AG10803 (cell line): ENCODE results near the gene KRTAP4-9.
A peak's percentile ranks its signal among the peaks of the same experiment; 100 is the strongest.
"Not testable (repeated sequence)": the region's sequence is repeated elsewhere in the genome, so short reads cannot be mapped to it uniquely, and the experiment has no call there.

ENCODE experiments used
- DNase-seq: peaks from one replicate; pipeline ENCODE4 v3.0.0; 2010; ENCODE audit warnings: low read depth
- H3K4me3 ChIP-seq: 2 replicates; pipeline ENCODE4 v1.5.1; 2011; ENCODE audit warnings: mild to moderate bottlenecking, low read length, control low read depth
- CTCF ChIP-seq: conservative IDR thresholded peaks from 2 replicates; pipeline ENCODE4 v1.5.1; 2011; ENCODE audit warnings: mild to moderate bottlenecking, low read length, control low read depth, inconsistent platforms

The KRTAP4-9 gene

GRCh38 chr17:41103896-41104295, 1.3 kb upstream of the KRTAP4-9 start:
- DNase-seq: no peak
- no peak overlapping the region for H3K4me3 ChIP-seq
- no peak for TF ChIP-seq CTCF

GRCh38 chr17:41104386-41105038, 677 bp upstream of the KRTAP4-9 start:
- not testable (repeated sequence) for H3K4me3 ChIP-seq
- peak; percentile 63 for DNase-seq

GRCh38 chr17:41107941-41108450, 2.8 kb downstream of the KRTAP4-9 start:
- H3K4me3 ChIP-seq: peak overlapping the region; percentile 30
- no peak for TF ChIP-seq CTCF
- peak; percentile 34 for DNase-seq

- not testable (repeated sequence) for DNase-seq
These were observed 3.7 kb downstream of the KRTAP4-9 start for GRCh38 chr17:41108728-41109386.

GRCh38 chr17:41111151-41111885, 6.1 kb downstream of the KRTAP4-9 start:
- DNase-seq: no peak
- TF ChIP-seq CTCF: no peak
- H3K4me3 ChIP-seq: no peak overlapping the region

More at GRCh38 chr17:41108728-41109386, 3.7 kb downstream of the KRTAP4-9 start:
- peak overlapping the region; percentile 30 for H3K4me3 ChIP-seq

- no peak for DNase-seq
- no peak overlapping the region for H3K4me3 ChIP-seq
These were observed 11.1 kb downstream of the KRTAP4-9 start for GRCh38 chr17:41116297-41116696.

GRCh38 chr17:41117846-41118386, 12.7 kb downstream of the KRTAP4-9 start, which contains the start of gene KRTAP4-11:
TSS of gene KRTAP4-11 (minus strand) at chr17:41118373. CDS start at chr17:41118315, 58 bp downstream.
- H3K4me3 ChIP-seq, DNase-seq: not testable (repeated sequence)

More at GRCh38 chr17:41116297-41116696, 11.1 kb downstream of the KRTAP4-9 start:
- TF ChIP-seq CTCF: no peak

- H3K4me3 ChIP-seq: no peak overlapping the region
- DNase-seq: no peak
- no peak for TF ChIP-seq CTCF
These were observed 13.5 kb downstream of the KRTAP4-9 start for GRCh38 chr17:41118721-41119120.

GRCh38 chr17:41119696-41120690, 14.8 kb downstream of the KRTAP4-9 start:
- DNase-seq, H3K4me3 ChIP-seq: not testable (repeated sequence)
